Renal cortex interstitium (tissue), 11 donors: ENCODE measurements around the gene MAML3. TPM values are rescaled to one million over a fixed set of nuclear protein-coding genes. Genes with fewer than 3 reads are reported as not detected.

Source experiments
- DNase-seq, 11 donors: peaks; one replicate each; pipeline ENCODE4 v3.0.0-alpha.2; 2013; ENCODE audit warnings: low read depth in 9 of 11, low spot score in 4 of 11; ENCODE audit errors: extremely low read depth in 1 of 11
- polyA plus RNA-seq, 3 donors: library from polyadenylated mRNA; unstranded; fragments of 120-200 nt; gene quantifications; one replicate each; pipeline ENCODE4 v1.2.1, GENCODE V29; 2013; ENCODE audit not compliant: insufficient read length in 3 of 3

The MAML3 gene
- polyA plus RNA-seq, 3 donors, result 16.2 to 18.5 (median 17.8) TPM

GRCh38 chr4:139851639-139852038, 302.3 kb downstream of the MAML3 start:
- DNase-seq, result no peak

GRCh38 chr4:139851133-139851532, 302.9 kb downstream of the MAML3 start:
- no peak for DNase-seq

- DNase-seq, result no peak
Observed at GRCh38 chr4:139849219-139849618, 304.8 kb downstream of the MAML3 start.

- DNase-seq, result no peak
Observed at GRCh38 chr4:139848028-139848427, 306.0 kb downstream of the MAML3 start.

GRCh38 chr4:139847602-139848001, 306.4 kb downstream of the MAML3 start:
- no peak for DNase-seq

- DNase-seq, result no peak
Observed at GRCh38 chr4:139846766-139847165, 307.2 kb downstream of the MAML3 start.

- DNase-seq, result no peak
Observed at GRCh38 chr4:139845453-139846093, 308.4 kb downstream of the MAML3 start.

GRCh38 chr4:139844459-139845036, 309.4 kb downstream of the MAML3 start:
- DNase-seq, result no peak

- no peak for DNase-seq
Observed at GRCh38 chr4:139844057-139844456, 309.9 kb downstream of the MAML3 start.

GRCh38 chr4:139843641-139844040, 310.3 kb downstream of the MAML3 start:
- no peak for DNase-seq

GRCh38 chr4:139841464-139842195, 312.4 kb downstream of the MAML3 start:
- no peak for DNase-seq

GRCh38 chr4:139840773-139841172, 313.2 kb downstream of the MAML3 start:
- DNase-seq, result no peak

- DNase-seq, result no peak
Observed at GRCh38 chr4:139839403-139840031, 314.5 kb downstream of the MAML3 start.

- no peak for DNase-seq
Observed at GRCh38 chr4:139838811-139839210, 315.2 kb downstream of the MAML3 start.

GRCh38 chr4:139834981-139835391, 319.0 kb downstream of the MAML3 start:
- DNase-seq, result no peak

GRCh38 chr4:139834226-139834662, 319.7 kb downstream of the MAML3 start:
- DNase-seq, result no peak

GRCh38 chr4:139833151-139833910, 320.7 kb downstream of the MAML3 start:
- no peak for DNase-seq

- DNase-seq, result no peak
Observed at GRCh38 chr4:139828966-139829664, 324.9 kb downstream of the MAML3 start.

GRCh38 chr4:139826426-139826825, 327.6 kb downstream of the MAML3 start:
- DNase-seq, result no peak
